ENCODE measurements around the gene PODN.

The PODN gene

DNA sequence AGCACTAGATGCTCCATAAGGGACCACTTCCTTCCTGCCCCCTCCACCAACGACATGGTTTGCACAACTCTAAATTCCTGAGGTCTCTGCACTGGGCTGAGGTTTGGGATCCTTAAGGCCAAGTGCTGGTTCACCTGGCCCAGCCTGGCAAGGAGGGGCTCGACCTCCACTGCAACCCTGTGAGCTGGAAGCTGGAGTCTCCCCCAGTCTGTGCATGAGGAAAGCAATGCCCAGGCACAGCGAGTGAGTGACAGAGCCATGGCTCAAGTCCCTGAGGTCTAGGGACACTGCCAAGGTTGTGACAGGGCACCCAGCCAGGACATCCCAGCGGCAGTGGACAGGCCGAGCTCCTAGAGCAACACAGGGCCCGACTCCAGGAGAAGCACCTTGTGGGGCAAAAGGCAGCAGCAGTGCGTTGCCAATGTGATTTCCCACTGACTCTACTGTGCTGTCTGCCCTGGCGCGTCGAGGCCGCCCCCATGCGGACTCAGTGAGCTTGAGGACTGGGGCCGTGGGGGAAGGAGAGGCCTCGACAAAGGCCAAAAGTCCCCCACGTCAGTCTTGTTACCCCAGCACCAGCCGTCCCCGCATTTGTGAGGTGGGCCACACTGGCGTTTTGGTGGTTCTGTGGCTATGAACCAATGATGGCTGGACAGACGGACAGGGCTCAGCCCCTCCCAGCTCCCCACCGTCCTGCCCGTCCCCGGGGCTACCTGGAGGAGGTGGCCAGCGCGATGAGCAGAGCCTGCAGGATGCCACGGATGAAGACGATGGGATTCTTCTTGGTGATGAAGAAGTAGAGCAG is 30.0 kb downstream of the PODN start:
- DNase-seq = no peak

GRCh38 chr1:53092659-53093450 is 30.8 kb downstream of the PODN start:
- DNase-seq = no peak

- no peak for DNase-seq
Observed at GRCh38 chr1:53093451-53093754, 31.4 kb downstream of the PODN start.

- no peak for DNase-seq
Observed at GRCh38 chr1:53093778-53094532, 31.9 kb downstream of the PODN start.

GRCh38 chr1:53094533-53094919 is 32.5 kb downstream of the PODN start:
- no peak for DNase-seq

DNA sequence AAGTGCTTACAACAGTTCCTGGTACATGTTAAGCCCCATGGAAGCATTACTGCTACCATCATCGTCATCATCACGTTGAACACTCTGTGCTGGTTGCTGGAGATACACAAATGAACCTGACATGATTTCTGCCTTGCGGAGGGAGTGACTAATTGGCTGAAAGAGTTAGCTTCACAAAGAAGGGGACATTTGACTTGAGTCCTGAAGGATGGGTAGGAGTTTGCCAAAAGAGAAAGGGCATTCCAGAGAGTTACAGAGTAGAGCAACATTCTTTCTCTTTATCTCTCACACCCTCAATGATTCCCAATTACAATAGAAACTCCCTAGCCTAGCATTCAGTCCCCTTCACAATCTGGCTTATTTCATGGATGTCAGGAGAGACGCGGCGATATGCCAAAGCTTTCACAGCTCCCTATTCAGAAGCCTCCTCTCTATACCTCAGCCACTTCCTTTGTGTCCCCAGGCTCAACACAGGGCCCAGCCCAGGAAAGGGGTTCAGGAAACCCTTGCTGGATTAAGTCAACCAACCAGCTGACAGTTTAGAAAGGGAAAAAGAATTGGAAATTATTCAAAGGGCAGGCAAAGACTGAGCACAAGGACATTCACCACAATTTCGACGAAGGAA is 42.4 kb downstream of the PODN start:
- DNase-seq = no peak

DNA sequence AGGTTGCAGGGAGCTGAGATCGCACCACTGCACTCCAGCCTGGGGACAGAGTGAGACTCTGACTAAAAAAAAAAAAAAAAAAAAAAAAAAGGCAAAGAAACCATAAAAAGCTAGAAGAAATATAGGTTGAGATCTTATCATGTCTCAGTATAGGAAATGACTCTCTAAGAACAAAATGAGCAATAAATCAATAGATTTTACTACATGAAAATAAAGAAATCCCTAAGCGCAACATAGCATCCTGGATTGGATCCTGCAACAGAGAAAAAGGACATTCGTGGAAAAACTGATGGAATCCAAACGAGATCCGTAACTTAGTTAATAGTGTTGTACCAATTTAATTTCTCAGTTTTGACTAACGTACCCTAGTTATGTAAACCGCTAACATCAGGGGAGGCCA is 45.1 kb downstream of the PODN start:
- no peak for DNase-seq

DNA sequence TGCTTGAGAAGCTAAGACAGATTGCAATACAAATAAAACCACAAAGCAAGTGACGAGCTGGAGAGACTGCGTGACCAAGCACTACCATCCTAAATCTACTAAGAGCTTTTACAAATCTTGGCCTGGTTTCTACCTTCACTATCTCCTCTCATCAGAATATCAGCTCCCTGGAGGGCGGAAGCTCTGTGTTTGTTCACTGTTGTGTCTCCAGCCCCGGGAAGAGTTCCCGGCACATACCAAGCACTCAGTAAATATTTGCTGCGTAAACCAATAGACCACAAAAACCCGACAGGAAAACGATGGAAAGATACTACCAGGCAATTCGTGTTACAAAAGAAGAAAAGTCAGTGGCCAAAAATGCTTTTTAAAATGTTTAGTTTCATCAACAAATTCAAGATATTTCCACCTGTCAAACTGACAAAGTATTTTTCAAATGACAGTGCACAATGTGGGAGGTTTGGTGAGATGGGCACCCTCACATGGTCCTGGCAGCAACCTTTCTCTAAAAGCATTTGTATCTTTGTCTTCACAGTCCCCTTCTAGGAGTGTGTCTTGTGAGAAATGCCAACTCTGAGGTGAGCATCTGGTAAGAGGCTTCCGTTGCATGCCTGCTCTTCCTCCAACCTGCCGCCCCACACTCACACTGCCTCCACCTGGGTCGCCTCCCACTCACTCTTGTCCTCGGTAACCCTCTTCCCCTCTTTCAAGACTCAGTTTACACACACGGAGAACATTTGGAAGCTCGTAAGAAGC is 45.7 kb downstream of the PODN start:
- no peak for DNase-seq

DNA sequence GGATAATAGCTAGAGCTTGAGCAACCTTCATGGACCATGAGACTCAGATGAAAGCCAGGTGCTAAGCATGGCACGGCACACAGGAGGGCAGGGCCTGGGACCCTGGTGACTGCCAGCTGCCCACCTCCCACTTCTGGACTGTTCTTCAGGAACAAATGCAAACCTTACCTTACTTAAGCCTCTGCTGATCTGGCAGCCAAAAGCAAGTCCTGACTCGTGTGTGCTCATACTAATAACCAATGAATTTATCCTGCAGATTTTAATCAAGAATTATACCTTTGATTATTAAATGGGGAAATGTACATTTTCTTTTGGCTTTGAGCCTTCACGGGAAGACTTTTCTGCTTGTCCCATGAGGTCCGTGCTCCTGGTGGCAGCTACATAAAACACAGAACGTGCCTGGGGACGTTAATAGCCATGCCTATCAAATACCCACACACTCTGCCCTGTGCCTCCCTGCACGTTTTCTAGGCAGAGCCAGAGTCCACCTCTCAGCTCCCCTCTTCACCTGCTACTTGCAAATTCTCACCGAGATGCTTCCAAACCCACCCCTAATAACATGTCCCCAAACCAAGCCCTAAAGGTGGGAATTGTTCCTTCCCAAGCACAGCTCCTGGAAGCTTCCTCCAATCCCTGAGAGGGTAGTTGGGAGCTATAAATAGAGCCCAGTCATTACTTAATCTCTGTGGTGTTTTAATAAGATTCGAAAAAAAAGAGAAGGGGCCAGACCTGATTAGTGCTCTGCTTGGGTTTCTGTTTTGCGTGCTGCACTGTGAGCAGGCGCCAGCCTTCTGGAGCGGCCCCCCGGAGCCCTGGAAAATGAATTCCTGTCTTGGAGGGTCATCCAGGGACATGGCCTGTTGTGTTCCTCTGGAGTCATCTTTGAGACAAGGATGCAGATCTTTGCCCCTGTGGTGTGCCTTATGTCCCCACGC is 46.9 kb downstream of the PODN start:
- no peak for DNase-seq

DNA sequence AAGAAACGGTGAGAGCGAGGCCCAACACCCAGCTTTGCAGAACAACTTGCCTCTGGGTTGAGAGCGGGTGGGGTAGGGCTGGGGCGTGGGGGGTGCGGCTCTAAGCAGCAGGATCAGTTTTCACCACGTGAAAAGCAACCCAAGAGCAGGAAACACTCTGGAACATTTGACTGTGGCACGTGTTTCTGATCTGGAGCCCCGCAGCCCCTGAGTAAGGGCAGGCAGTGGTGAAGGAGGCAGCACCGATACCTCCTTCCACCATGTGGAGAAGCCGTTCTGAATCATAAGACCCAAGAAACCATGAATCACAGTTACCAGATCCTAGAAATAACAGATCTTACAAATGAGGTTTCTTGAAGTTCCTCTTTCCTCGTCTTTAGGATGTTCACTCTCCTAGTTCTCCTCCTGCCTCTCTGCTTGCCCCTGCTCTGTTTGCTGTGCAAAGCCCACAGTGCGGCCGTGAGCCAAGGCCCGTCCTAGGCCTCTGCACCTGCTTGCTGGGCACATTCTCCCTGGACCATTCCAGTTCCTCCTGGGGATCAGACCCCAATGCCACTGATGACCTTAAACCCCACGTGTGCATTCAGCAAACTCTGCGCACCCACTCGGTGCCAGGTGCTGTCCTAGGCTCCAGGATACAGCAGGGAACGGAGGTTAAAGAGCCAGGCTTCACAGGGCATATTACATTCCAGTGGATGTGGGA is 48.5 kb downstream of the PODN start:
- no peak for DNase-seq

DNA sequence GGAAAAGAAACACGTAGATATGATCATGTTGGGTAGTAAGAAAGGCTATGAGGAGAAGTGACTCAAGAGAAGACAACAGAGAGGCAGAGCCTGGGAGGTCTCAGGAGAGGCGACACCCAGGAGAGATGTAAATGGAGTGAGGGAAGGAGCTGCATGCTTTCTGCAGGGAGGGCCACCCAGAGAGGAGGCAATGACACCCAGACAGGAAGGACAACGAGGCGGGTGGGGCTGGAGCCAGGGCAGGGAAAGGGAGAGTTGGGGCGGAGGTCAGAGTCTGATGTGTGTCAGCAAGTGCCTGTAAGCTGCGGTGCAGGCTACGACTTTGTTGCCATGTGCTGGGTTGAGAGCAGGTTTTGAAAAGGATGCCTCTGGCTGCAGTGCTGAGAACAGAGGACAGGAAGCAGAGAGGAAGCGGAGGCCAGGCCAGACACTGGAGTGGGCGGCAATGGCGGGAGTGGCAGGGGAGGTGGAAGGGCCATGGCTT is 49.1 kb downstream of the PODN start:
- DNase-seq = no peak

DNA sequence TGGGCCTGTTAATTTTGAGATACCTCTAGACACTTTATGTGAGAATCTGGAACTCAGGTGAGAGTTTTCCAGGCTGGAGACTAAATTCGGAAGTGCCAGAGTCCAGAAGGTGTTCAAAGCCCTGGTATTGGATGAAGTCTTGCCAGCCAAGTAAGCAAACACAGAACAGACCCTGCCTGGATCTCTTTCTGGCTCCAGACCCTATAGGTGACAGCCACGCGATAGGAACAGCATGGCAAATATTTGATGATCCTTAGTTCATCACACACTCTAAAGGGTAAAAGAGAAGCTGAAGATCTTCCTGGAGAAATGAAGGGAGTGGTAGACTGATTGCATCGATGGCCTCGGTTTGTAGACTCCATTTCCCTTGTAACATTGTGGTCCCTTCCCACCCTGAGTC is 49.7 kb downstream of the PODN start:
- DNase-seq = no peak

GRCh38 chr1:53112271-53112774 is 50.3 kb downstream of the PODN start:
- DNase-seq = no peak

DNA sequence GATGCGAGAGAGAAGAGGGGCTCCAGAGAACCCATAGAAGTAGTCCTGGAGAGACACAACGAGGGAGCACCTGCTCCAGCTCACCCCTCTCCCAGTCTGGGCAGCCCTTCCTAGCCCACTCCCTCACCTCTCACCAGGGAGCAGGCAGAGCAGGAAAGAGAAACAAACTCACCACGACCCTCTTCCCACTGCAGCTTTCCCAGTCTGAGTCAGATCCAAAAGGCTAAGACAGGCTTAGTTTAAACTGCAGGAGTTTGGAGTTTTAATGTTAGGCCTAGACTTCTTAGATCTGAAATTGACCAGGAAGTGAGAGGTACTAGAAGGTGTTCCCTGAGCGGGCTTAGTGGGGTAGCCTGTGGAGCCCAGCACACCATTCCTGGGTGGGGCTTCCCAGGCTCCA is 50.8 kb downstream of the PODN start:
- no peak for DNase-seq

DNA sequence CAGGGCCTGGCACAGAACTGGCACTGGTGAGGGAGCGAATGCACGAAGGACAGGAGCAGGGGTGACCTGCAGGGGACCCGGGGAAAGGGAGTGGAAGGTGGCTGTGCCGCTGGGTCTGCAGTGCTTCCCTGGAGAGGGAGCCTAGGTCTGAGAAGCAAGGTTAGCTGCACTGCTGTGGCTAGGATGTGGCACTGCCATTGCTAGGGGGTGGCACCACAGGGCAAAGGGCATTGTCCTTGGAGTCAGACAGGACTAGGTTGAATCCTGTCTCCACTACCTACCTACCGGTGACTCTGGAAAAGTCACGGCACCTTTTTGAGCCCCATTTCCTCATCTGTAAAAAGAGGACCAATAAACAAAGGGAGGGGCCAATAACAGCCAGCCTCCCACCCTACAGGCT is 52.1 kb downstream of the PODN start:
- no peak for DNase-seq

DNA sequence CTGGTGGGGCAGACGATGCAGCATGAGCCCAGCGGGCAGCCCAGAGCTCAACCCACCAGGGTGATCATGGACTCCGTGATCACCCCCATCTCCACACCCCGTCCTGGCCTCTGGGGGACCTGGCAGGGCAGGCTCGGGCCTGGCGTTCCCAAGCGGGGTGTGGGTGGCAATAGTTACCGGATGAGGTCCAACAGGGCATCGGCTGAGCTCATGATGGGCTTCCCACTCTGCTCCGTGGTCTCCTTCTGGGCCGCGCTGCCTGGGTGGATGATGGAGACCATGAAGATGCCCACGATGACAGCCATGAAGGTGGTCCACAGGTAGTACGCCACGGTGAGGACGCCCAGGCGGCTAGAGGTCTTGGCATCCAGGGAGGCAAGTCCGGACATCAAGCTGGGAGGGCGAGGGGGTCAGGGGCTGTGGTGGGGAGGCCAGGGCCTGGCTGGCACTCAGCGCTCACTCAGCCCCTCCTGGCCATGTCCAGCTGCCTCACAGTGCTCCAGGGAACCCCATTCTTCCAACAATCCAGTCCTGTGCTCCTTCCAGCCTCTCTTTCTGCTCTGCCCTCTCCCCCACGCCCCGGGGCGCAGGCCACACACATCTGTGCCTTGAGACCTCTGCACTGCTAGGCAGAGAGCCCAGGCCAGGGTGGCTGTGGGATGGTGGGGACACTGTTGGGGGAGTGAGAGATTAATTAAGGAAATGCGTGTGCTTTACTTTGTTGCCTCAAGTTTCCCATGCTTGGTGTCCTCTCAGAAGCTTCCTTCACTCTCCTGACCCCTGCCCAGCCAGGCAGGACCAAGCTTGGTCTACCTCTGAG is 52.8 kb downstream of the PODN start:
- no peak for DNase-seq

DNA sequence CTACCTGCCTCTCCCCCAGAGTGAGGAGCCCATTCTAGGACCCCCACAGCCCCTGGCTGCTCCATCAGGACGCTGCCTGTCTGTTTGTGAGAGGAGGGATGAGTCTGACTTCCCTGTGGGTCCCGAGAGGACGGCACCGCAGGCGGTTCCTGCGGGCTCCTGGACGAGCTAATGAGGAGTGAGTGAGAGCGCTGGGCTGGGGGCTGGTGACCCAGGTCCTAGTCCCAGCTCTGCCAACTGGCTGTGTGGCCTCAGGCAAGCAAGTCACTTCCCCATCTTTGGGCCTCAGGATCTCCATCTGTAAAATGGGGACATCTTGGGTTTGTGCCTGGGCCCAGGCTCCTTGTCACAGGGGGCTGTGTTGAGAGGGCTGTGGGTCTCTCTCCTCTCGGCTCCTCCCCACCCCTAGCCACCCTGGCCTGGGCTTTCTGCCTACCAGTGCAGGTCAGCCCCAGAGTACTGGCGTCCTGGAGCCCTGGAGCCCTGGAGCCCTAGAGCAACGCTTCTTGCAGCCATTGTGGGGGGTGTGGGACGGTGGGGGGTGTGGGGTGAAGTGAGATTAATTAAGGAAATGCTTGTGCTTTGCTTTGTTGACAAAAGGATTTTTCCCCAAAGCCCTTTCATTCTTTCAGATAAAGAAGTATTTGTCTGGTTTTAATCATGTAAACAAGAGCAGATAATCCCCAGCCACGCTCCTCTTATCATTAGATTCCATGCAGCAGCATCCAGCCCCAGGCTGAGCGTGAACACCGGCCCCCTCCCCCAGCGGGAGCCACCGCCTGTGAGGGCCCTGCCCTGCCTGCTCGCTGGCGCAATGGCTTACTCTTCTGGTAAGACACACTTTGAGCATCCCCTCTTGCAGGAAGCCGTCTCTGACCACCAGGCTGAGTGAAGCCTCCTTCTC is 53.6 kb downstream of the PODN start:
- no peak for DNase-seq

- no peak for DNase-seq
Observed at GRCh38 chr1:53116307-53116810, 54.3 kb downstream of the PODN start.

Data from CD4-positive, alpha-beta T cell treated with Interleukin-15 for 1 hour (primary cell).